ENCODE measurements around the gene INPP5A.

DNA sequence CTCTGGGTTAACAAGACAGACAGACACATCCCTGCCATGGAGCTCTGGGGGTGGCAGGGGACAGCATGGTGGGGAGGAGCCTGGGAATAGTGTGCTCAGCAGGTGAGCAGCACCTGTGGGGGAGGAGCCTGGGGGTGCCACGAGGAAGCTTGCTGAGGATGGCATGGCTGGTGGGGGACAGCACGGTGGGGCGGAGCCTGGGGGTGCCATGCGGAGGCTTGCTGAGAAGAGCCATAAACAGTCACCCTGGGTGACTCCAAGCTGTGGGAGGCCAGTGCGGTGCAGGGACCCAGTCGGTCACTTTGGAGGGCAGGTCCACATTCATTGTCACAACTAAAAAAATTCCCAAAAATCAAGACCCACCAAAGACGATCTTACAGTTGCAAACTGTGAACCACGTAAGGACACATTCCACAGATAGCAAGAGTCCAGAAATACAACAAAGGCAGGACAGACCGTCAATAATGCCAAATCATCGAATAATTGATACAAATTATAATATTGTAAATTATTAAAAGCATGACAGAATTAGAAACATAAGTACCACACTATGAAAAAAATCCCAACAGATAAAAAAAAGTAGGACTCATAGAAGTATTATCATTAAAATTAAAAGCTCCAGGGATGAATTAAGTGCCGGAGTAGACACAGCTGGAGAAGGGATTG is 223.9 kb downstream of the INPP5A start:
- TF ChIP-seq, protein P1, sequence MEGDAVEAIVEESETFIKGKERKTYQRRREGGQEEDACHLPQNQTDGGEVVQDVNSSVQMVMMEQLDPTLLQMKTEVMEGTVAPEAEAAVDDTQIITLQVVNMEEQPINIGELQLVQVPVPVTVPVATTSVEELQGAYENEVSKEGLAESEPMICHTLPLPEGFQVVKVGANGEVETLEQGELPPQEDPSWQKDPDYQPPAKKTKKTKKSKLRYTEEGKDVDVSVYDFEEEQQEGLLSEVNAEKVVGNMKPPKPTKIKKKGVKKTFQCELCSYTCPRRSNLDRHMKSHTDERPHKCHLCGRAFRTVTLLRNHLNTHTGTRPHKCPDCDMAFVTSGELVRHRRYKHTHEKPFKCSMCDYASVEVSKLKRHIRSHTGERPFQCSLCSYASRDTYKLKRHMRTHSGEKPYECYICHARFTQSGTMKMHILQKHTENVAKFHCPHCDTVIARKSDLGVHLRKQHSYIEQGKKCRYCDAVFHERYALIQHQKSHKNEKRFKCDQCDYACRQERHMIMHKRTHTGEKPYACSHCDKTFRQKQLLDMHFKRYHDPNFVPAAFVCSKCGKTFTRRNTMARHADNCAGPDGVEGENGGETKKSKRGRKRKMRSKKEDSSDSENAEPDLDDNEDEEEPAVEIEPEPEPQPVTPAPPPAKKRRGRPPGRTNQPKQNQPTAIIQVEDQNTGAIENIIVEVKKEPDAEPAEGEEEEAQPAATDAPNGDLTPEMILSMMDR (IDR thresholded peaks at IDR 0.05; ENCODE audit: low read depth, low read length, poor library complexity, severe bottlenecking): no peak
- no peak for TF ChIP-seq EZH2phosphoT487 (IDR thresholded peaks at IDR 0.05; ENCODE audit: borderline replicate concordance, low read length)

Measured in DOHH2 (cell line).